Adrenal gland (tissue), 12 donors: Measurements from ENCODE around the gene SNX1. TPM values are rescaled to one million over a fixed set of nuclear protein-coding genes. Genes with fewer than 3 reads are reported as not detected.

Experiments
- DNase-seq, 7 donors: peaks; one replicate each; pipeline ENCODE4 v3.0.0-alpha.2; 2019 to 2020
- H3K27ac ChIP-seq, 5 donors: fragments of 200-600 bp; sonication (generic) in 4 of 5; 1 replicate in 3 of 5; 2 replicates in 2 of 5; pipeline versions ENCODE4 v1.5.1 to v1.8.0; 2016 to 2020; ENCODE audit warnings: mild to moderate bottlenecking in 1 of 5
- H3K27me3 ChIP-seq: fragments of 200-600 bp; 2 replicates; pipeline ENCODE4 v1.8.0; 2021
- H3K36me3 ChIP-seq, 2 donors: fragments of 200-600 bp; replicated peaks in 1 of 2; 1 replicate in 1 of 2; 2 replicates in 1 of 2; pipeline versions ENCODE4 v1.5.1 to v1.8.0; 2018 to 2022
- H3K4me1 ChIP-seq, 2 donors: fragments of 200-600 bp; replicated peaks in 1 of 2; 1 replicate in 1 of 2; 2 replicates in 1 of 2; pipeline versions ENCODE4 v1.5.1 to v1.8.0; 2018 to 2021
- H3K4me3 ChIP-seq, 4 donors: fragments of 200-600 bp; sonication (generic) in 3 of 4; one replicate each; pipeline ENCODE4 v1.5.1; 2016 to 2018
- H3K9me3 ChIP-seq, 3 donors: fragments of 200-600 bp; sonication (generic) in 1 of 3; replicated peaks in 1 of 3; 1 replicate in 2 of 3; 2 replicates in 1 of 3; pipeline versions ENCODE4 v1.5.1 to v1.8.0; 2016 to 2021
- CTCF ChIP-seq, 6 experiments: fragments of 450-650 bp in 4 of 6; fragments of 200-600 bp in 2 of 6; sonication (generic) in 1 of 6; IDR thresholded peaks; 1 replicate in 5 of 6; 2 replicates in 1 of 6; pipeline versions ENCODE4 v1.5.1 to v1.8.0; 2016 to 2021; ENCODE audit warnings: antibody characterized with exemption in 6 of 6, mild to moderate bottlenecking in 2 of 6, moderate library complexity in 1 of 6
- POLR2A ChIP-seq, 2 donors: fragments of 450-650 bp; IDR thresholded peaks; one replicate each; pipeline ENCODE4 v1.6.1; 2017; ENCODE audit warnings: antibody characterized with exemption in 2 of 2, mild to moderate bottlenecking in 2 of 2, moderate library complexity in 1 of 2
- WGBS, 4 donors: extraction: QIAGEN DNeasy Blood & Tissue Kit in 2 of 4; methylation state at CpG; one replicate each; pipeline versions ENCODE4 v1.1.5 to v1.1.7; 2013 to 2017; 5-methylcytosine and 5-hydroxymethylcytosine counted together
- intact Hi-C, 2 donors: fragments of 100-400 bp; cut with DNase I; formaldehyde crosslinking; loops; one replicate each; pipeline versions ENCODE4 v1.14.1 to v1.15.0; 2022 to 2023
- polyA plus RNA-seq, 3 donors: library from polyadenylated mRNA; stranded (reverse); fragments of 200-250 nt in 2 of 3; fragments of 350-450 nt in 1 of 3; fragmentation: Illumina TruSeq in 1 of 3; extraction: RNeasy Lipid Tissue Mini Kit (QIAGEN cat#74804) in 1 of 3; gene quantifications; one replicate each; pipeline ENCODE4 v1.2.3, GENCODE V29; 2013 to 2014
- total RNA-seq, 9 donors: library from RNA; depleted of rRNA in 4 of 9; stranded (reverse); fragments of >200 nt in 4 of 9; fragments of 120-200 nt in 1 of 9; fragmentation: NEBNext Ultra II Directional in 1 of 9; extraction: Animal tissue kit (Norgen Biotek cat#: 25700) in 1 of 9; gene quantifications; one replicate each; pipeline versions ENCODE4 v1.1.0 to v1.2.4, GENCODE V29; 2013 to 2023
- donor health status: healthy with polysubstance abuse.
- donor health status: Bipolar disorder and iron deficiency.
- donor health status: DM: yes; HTN: yes; CAD: no.
- donor health status: DM: no; HTN: no; CAD: no.
- donor health status: DM: no; HTN: no; CAD: no.
- donor health status: DM: yes; HTN: yes; CAD: no.

The SNX1 gene
- total and polyA plus RNA-seq, 12 donors = 61.2 to 251 (median 111) TPM

DNA sequence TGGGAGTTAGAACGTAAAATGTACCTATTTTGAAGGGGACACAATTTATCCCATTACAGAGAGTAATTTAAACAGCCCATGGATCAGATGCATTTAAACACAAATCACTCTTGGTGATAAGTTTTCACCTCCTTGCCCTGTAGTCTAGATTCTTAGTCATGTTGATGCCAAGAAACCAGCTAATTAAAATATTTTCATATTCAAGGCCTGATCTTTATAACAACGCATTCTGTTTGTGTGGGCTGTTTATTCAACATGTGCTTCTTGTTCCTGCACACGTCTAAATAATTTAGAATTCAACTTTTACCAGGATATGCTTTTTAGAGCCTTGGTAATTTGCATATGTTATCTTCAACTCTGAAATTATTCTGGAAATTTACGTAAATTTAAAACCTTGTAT is 25.8 kb downstream of the SNX1 start:
- Histone ChIP-seq H3K4me1 (no peaks in the 10 kb centered on the region), H3K4me3 (no peak overlapping the region), H3K36me3 (peaks cover 0 to 89% of the 10 kb centered on the region in 2 donors), H3K27ac (no peak overlapping the region), H3K27me3 (no peaks in the 10 kb centered on the region), H3K9me3 (no peaks in the 10 kb centered on the region)
- WGBS, 4 donors = 82 to 88% (median 86%) methylated on average over 4 of the region's 4 CpGs
- TF ChIP-seq CTCF (IDR thresholded peaks at IDR 0.05) (no peak), POLR2A (IDR thresholded peaks at IDR 0.05) (no peak)
- no peak for DNase-seq
- intact Hi-C loops = no loop called here

DNA sequence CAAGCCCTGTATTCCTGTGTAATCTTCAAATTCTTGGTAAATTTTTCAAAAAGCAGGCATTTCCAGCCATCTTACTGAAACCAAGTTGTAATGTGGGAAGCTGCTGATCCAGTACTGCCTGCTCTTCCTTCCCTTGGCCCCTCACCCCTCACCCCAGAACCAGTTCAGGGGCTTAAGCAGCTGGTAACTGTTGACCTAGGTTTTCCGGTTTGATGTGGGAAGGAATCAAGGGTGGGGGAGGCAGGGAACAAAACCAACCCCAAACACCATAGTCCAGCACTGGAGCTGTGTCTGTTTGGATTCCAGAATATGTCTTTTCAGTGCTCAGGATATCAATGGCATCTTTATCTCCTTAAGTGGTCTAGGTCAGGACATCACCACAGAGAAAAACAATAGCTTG is 26.7 kb downstream of the SNX1 start:
- WGBS, 4 donors = 82 to 90% (median 83%) methylated on average over 1 of the region's 1 CpG
- intact Hi-C loops = no loop called here
- H3K27ac ChIP-seq = no peak overlapping the region
- no peak for DNase-seq
- no peaks in the 10 kb centered on the region for H3K4me1 ChIP-seq
- TF ChIP-seq CTCF (IDR thresholded peaks at IDR 0.05) (no peak), POLR2A (IDR thresholded peaks at IDR 0.05) (no peak)
- peaks cover 0 to 97% of the 10 kb centered on the region in 2 donors for H3K36me3 ChIP-seq
- H3K4me3 ChIP-seq = no peak overlapping the region
- no peaks in the 10 kb centered on the region for H3K9me3 ChIP-seq
- H3K27me3 ChIP-seq = no peaks in the 10 kb centered on the region

GRCh38 chr15:64122936-64123351 is 27.2 kb downstream of the SNX1 start:
- Histone ChIP-seq H3K27ac (no peak overlapping the region), H3K27me3 (no peaks in the 10 kb centered on the region), H3K9me3 (no peaks in the 10 kb centered on the region), H3K36me3 (peaks cover 0 to 97% of the 10 kb centered on the region in 2 donors), H3K4me3 (no peak overlapping the region), H3K4me1 (no peaks in the 10 kb centered on the region)
- intact Hi-C loops = no loop called here
- TF ChIP-seq POLR2A (IDR thresholded peaks at IDR 0.05) (no peak), CTCF (IDR thresholded peaks at IDR 0.05) (no peak)
- DNase-seq = no peak
- WGBS, 4 donors = 52 to 84% (median 73%) methylated on average over 3 of the region's 3 CpGs

- H3K36me3 ChIP-seq = peaks cover 0 to 96% of the 10 kb centered on the region in 2 donors
- DNase-seq = no peak
- WGBS, 4 donors = 65 to 89% (median 83%) methylated on average over 3 of the region's 3 CpGs
- H3K27ac ChIP-seq = no peak overlapping the region
- intact Hi-C loops = no loop called here
- no peaks in the 10 kb centered on the region for H3K9me3 ChIP-seq
- no peak overlapping the region for H3K4me3 ChIP-seq
- TF ChIP-seq CTCF (IDR thresholded peaks at IDR 0.05) (no peak), POLR2A (IDR thresholded peaks at IDR 0.05) (no peak)
- no peaks in the 10 kb centered on the region for H3K27me3 ChIP-seq
- H3K4me1 ChIP-seq = no peaks in the 10 kb centered on the region
Measured at GRCh38 chr15:64125978-64126377, 30.2 kb downstream of the SNX1 start.
